ENCODE measurements around the gene ITGAE.

DNA sequence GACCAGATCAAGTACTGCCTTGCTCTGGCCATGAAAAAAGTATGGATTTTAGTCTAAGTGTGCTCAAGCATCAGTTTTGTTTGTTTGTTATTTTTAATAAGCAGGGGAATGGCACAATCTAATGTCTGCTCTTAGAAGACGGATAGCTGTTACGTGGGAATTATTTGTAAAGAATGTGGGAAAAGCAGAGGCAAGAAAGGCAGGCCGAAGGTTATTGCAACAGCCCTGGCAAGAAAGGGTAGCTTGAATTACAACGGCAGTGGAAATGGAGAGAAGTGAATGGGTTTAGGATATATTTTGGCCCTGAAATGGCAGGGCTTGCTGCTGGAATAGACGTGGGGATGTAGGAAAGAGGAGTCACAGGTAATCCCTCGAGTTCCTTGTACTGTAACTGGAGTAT, 78.3 kb downstream of the ITGAE start:
- TF ChIP-seq, protein P1, sequence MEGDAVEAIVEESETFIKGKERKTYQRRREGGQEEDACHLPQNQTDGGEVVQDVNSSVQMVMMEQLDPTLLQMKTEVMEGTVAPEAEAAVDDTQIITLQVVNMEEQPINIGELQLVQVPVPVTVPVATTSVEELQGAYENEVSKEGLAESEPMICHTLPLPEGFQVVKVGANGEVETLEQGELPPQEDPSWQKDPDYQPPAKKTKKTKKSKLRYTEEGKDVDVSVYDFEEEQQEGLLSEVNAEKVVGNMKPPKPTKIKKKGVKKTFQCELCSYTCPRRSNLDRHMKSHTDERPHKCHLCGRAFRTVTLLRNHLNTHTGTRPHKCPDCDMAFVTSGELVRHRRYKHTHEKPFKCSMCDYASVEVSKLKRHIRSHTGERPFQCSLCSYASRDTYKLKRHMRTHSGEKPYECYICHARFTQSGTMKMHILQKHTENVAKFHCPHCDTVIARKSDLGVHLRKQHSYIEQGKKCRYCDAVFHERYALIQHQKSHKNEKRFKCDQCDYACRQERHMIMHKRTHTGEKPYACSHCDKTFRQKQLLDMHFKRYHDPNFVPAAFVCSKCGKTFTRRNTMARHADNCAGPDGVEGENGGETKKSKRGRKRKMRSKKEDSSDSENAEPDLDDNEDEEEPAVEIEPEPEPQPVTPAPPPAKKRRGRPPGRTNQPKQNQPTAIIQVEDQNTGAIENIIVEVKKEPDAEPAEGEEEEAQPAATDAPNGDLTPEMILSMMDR (IDR thresholded peaks at IDR 0.05) = no peak
- no peak for TF ChIP-seq EZH2 (IDR thresholded peaks at IDR 0.05)
- no peak for TF ChIP-seq EZH2phosphoT487 (IDR thresholded peaks at IDR 0.05)
